Tibial nerve (tissue), 4 donors: Measurements from ENCODE around the gene RPUSD1. TPM values are rescaled to one million over a fixed set of nuclear protein-coding genes. Genes with fewer than 3 reads are reported as not detected.

Experiments used
- DNase-seq, 2 donors: peaks; one replicate each; pipeline ENCODE4 v3.0.0-alpha.2; 2019; ENCODE audit warnings: low spot score in 2 of 2
- H3K27ac ChIP-seq, 4 donors: fragments of 200-600 bp; sonication (generic) in 3 of 4; one replicate each; pipeline ENCODE4 v1.5.1; 2017 to 2019; ENCODE audit warnings: mild to moderate bottlenecking in 1 of 4
- H3K27me3 ChIP-seq, 2 donors: fragments of 200-600 bp; sonication (generic) in 1 of 2; one replicate each; pipeline versions ENCODE4 v1.5.1 to v1.6.0; 2017 to 2019
- H3K36me3 ChIP-seq, 3 donors: fragments of 200-600 bp; sonication (generic); one replicate each; pipeline ENCODE4 v1.5.1; 2018 to 2019
- H3K4me1 ChIP-seq, 4 donors: fragments of 200-600 bp; sonication (generic) in 3 of 4; one replicate each; pipeline ENCODE4 v1.5.1; 2017 to 2019
- H3K4me3 ChIP-seq, 4 donors: fragments of 200-600 bp; sonication (generic) in 3 of 4; one replicate each; pipeline ENCODE4 v1.5.1; 2017 to 2019; ENCODE audit warnings: mild to moderate bottlenecking in 1 of 4, moderate library complexity in 1 of 4
- H3K9me3 ChIP-seq, 4 donors: fragments of 200-600 bp; sonication (generic) in 3 of 4; one replicate each; pipeline ENCODE4 v1.5.1; 2017 to 2019
- EP300 ChIP-seq, 2 donors: sonication (generic); formaldehyde crosslinking; IDR thresholded peaks; one replicate each; pipeline ENCODE4 v1.6.1; 2017; ENCODE audit warnings: antibody characterized with exemption in 2 of 2, mild to moderate bottlenecking in 1 of 2
- POLR2A ChIP-seq, 2 donors: fragments of 450-650 bp; IDR thresholded peaks; one replicate each; pipeline ENCODE4 v1.6.1; 2017; ENCODE audit warnings: antibody characterized with exemption in 2 of 2, mild to moderate bottlenecking in 2 of 2, moderate library complexity in 2 of 2
- WGBS, 2 donors: methylation state at CpG; one replicate each; pipeline ENCODE4 v1.1.5; 2018; 5-methylcytosine and 5-hydroxymethylcytosine counted together
- total RNA-seq, 4 donors: library from RNA; depleted of rRNA; stranded (reverse); fragments of >200 nt; gene quantifications; one replicate each; pipeline ENCODE4 v1.1.0, GENCODE V29; 2016
- TF ChIP-seq, protein P1 (sequence below), 5 experiments: fragments of 200-600 bp in 3 of 5; fragments of 450-650 bp in 2 of 5; sonication (generic) in 3 of 5; IDR thresholded peaks; one replicate each; pipeline ENCODE4 v1.5.1; 2016 to 2019; ENCODE audit warnings: antibody characterized with exemption in 5 of 5, mild to moderate bottlenecking in 3 of 5, moderate library complexity in 2 of 5

RPUSD1 gene
- total RNA-seq, 4 donors from 2014 or later = 8.5 to 18.3 (median 12.5) TPM

DNA sequence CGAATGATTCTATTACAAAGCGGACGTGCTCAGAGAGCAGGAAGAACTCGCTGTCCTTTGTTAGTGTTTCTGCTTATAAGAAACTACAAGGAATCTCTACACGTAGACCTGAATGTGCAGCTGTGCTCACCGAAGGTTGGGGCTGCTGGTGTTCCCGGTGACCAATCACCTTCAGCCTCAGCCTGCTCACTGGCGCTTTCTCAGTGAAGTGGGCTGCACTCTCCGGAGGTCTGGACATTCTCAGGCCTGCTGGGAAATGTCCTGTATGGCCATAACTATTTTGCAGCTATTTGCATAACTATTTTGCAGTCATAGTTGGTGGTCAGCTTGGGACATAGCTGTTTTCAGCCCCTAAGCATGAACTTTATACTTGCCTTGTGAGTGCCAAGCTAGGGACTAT lies 37.7 kb downstream of the RPUSD1 start:
- WGBS, 2 donors = 55 to 58% methylated on average over 9 of the region's 9 CpGs
- Histone ChIP-seq H3K27me3 (peaks cover 0 to 23% of the 10 kb centered on the region in 2 donors), H3K4me3 (no peak overlapping the region), H3K4me1 (no peaks in the 10 kb centered on the region), H3K9me3 (no peaks in the 10 kb centered on the region), H3K27ac (no peak overlapping the region), H3K36me3 (no peaks in the 10 kb centered on the region)
- no peak for DNase-seq
- TF ChIP-seq POLR2A (IDR thresholded peaks at IDR 0.05) (no peak), EP300 (IDR thresholded peaks at IDR 0.05) (no peak)
- TF ChIP-seq, protein P1, sequence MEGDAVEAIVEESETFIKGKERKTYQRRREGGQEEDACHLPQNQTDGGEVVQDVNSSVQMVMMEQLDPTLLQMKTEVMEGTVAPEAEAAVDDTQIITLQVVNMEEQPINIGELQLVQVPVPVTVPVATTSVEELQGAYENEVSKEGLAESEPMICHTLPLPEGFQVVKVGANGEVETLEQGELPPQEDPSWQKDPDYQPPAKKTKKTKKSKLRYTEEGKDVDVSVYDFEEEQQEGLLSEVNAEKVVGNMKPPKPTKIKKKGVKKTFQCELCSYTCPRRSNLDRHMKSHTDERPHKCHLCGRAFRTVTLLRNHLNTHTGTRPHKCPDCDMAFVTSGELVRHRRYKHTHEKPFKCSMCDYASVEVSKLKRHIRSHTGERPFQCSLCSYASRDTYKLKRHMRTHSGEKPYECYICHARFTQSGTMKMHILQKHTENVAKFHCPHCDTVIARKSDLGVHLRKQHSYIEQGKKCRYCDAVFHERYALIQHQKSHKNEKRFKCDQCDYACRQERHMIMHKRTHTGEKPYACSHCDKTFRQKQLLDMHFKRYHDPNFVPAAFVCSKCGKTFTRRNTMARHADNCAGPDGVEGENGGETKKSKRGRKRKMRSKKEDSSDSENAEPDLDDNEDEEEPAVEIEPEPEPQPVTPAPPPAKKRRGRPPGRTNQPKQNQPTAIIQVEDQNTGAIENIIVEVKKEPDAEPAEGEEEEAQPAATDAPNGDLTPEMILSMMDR (IDR thresholded peaks at IDR 0.05) = no peak

DNA sequence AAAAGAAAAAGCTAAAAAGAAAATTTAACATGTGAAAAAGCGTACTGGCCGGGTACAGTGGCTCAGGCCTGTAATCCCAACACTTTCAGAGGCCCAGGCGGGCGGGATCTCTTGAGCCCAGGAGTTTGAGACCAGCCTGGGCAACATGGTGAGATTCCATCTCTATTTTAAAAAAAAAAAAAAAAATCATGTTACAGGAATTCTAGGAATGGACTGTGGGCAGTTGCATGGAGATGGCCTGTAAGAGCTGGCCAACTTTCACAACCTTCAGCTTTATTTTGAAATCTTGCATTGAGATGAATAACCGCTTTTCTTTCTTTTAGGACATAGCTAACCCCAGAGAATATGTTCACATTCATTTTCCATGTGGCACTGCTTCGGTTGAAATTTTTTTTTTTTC lies 39.2 kb downstream of the RPUSD1 start:
- no peak for DNase-seq
- peaks cover 0 to 23% of the 10 kb centered on the region in 2 donors for H3K27me3 ChIP-seq

DNA sequence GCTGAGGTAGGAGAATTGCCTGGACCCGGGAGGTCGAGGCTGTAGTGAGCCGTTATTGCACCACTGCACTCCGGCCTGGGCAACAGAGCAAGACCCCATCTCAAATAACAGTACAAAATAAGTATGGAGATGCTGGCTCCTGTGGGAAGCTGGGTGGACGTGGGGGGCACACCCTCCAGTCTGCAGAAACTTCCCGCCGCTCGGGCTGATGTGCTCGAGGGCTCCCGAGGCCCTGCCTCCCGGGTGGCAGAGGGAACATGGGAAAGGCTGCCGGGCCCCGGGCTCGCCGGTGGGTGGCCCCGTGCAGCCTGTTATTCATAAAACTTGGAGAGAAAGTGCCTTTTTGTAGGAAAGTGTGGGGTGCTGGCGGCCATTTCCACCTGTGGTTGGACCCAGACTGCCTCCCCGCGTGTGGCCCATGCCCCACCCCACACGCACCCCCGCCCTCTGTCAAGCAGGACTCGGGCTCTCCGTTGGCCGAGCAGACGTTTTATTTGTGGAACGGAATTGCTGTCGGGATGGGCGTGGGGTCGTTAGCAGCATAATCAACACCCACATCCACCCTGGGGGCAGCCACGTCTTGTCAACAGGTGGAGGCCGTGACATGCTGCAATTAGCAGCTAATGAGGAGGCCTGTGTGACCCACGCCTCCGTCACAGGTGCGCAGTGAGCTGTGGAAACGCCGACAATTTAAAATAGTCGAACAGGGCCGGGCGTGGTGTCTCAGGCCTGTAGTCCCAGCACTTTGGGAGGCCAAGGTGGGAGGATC lies 40.0 kb downstream of the RPUSD1 start:
- Histone ChIP-seq H3K27ac (no peak overlapping the region), H3K36me3 (no peaks in the 10 kb centered on the region), H3K9me3 (no peaks in the 10 kb centered on the region), H3K27me3 (peaks cover 0 to 16% of the 10 kb centered on the region in 2 donors), H3K4me3 (no peak overlapping the region), H3K4me1 (no peaks in the 10 kb centered on the region)
- DNase-seq = no peak
- WGBS, 2 donors = 72 to 73% methylated on average over 29 to 39 of the region's 39 CpGs
- TF ChIP-seq POLR2A (IDR thresholded peaks at IDR 0.05) = no peak
- no peak for TF ChIP-seq EP300 (IDR thresholded peaks at IDR 0.05)
- TF ChIP-seq, protein P1 (IDR thresholded peaks at IDR 0.05) = no peak

More for the DNA sequence above, 39.2 kb downstream of the RPUSD1 start:
- Histone ChIP-seq H3K36me3 (no peaks in the 10 kb centered on the region), H3K27ac (no peak overlapping the region), H3K9me3 (no peaks in the 10 kb centered on the region), H3K4me3 (no peak overlapping the region), H3K4me1 (no peaks in the 10 kb centered on the region)
- 59 to 77% methylated on average over 6 of the region's 6 CpGs for WGBS, 2 donors
- TF ChIP-seq POLR2A (IDR thresholded peaks at IDR 0.05) = no peak
- TF ChIP-seq, protein P1 (IDR thresholded peaks at IDR 0.05) = no peak
- TF ChIP-seq EP300 (IDR thresholded peaks at IDR 0.05) = no peak

DNA sequence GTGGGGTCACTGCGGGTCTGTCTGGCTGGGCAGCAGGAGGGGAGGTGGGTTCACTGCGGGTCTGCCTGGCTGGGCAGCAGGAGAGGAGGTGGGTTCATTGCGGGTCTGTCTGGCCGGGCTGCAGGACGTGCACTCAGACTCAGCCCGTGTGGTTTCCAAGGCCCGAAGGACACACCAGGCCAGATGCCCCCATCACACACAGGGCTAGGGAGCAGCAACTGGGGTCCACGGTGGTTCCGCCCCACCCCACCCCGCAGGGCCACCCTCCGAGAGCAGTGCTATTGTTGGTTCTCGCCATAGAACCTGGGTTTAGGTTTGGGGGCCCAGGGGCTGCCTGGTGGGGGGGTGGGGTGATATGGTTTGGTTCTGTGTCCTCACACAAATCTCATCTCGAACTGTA lies 41.5 kb downstream of the RPUSD1 start:
- DNase-seq = no peak
- peaks cover 0 to 6% of the 10 kb centered on the region in 2 donors for H3K27me3 ChIP-seq
- 75 to 83% methylated on average over 4 to 11 of the region's 13 CpGs for WGBS, 2 donors
- no peaks in the 10 kb centered on the region for H3K36me3 ChIP-seq
- no peak overlapping the region for H3K4me3 ChIP-seq
- TF ChIP-seq, protein P1 (IDR thresholded peaks at IDR 0.05) = no peak
- no peak for TF ChIP-seq EP300 (IDR thresholded peaks at IDR 0.05)
- no peak for TF ChIP-seq POLR2A (IDR thresholded peaks at IDR 0.05)
- H3K4me1 ChIP-seq = no peaks in the 10 kb centered on the region
- no peak overlapping the region for H3K27ac ChIP-seq
- no peaks in the 10 kb centered on the region for H3K9me3 ChIP-seq

DNA sequence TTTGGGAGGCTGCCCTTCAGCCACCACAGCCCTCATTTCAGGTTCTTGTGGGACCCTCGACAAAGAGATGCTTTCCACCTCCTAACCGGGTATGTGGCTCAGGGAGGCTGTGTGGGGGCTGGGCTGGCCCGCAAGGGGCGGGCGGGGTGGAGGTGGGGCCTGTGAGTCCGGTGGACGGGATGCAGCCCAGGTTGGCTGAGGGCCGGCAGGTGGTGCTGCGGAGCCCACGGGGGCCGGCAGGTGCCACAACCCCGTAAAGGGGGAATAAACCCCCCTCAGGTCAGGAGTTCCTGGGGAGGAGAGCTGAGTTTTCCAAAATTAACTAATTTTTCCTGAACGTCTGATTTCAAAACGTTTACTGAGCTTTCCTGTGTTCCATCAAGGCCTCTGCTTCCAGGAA lies 42.4 kb downstream of the RPUSD1 start:
- H3K4me1 ChIP-seq = peaks cover 0 to 6% (median 3%) of the 10 kb centered on the region in 4 donors
- H3K9me3 ChIP-seq = no peaks in the 10 kb centered on the region
- H3K36me3 ChIP-seq = no peaks in the 10 kb centered on the region
- WGBS, 2 donors = 1% methylated on average over 11 to 12 of the region's 14 CpGs
- DNase-seq = no peak
- H3K27ac ChIP-seq = no peak overlapping the region
- no peak overlapping the region for H3K4me3 ChIP-seq
- peaks cover 0 to 3% of the 10 kb centered on the region in 2 donors for H3K27me3 ChIP-seq
- TF ChIP-seq EP300 (IDR thresholded peaks at IDR 0.05) (no peak), POLR2A (IDR thresholded peaks at IDR 0.05) (no peak)
- TF ChIP-seq, protein P1 (IDR thresholded peaks at IDR 0.05) = peak in 1 of 5 experiments; percentile 14
